Measurements from ENCODE around the gene ZNF835. TPM values are rescaled to one million over a fixed set of nuclear protein-coding genes. Genes with fewer than 3 reads are reported as not detected.

The ZNF835 gene
- total RNA-seq, 1 experiment from 2014 or later = not detected

DNA sequence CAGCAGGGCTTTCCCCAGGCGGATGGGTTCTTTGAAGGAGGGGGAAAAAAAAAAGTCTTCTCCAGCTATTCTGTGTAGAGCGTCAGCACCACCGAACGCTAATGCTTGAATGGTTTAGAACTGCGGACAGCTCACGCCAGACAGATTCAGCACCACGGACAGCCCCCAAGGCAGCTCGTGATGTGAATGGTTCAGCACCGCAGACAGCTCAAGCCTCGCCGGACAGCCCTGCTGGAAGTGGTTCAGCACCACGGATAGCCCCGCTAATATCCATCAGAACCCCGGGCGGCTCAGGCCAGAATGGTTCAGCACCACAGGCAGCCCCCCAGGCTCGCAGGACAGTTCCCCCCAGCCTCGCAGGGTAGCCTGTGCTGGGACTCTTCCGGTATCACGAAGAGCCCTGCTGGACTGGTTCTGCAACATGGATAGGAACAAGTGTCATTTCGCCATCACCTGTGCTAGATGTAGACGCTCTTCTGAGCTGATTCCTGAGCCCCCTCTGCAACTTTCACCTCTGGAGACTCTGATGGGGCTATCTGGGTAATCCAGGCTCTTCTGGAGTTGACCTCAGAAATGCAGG lies 33.5 kb downstream of the ZNF835 start:
- peaks cover 7% of the 10 kb centered on the region for H3K36me3 Mint-ChIP-seq (ENCODE audit: insufficient read depth, unreplicated experiment)
- no peak overlapping the region for H3K27ac Mint-ChIP-seq (ENCODE audit: low read depth, unreplicated experiment)
- H3K4me1 Mint-ChIP-seq (ENCODE audit: insufficient read depth, unreplicated experiment) = no peaks in the 10 kb centered on the region
- ChIA-PET POLR2A (no interaction called here), CTCF (interaction anchor here (0.8 kb wide), 1 partner anchor 271 kb away, joined by 5 read pairs; no protein-coding TSS in a partner anchor)
- BruUV-seq (replicated peaks) = no TSS peak
- TF ChIP-seq, protein P1, sequence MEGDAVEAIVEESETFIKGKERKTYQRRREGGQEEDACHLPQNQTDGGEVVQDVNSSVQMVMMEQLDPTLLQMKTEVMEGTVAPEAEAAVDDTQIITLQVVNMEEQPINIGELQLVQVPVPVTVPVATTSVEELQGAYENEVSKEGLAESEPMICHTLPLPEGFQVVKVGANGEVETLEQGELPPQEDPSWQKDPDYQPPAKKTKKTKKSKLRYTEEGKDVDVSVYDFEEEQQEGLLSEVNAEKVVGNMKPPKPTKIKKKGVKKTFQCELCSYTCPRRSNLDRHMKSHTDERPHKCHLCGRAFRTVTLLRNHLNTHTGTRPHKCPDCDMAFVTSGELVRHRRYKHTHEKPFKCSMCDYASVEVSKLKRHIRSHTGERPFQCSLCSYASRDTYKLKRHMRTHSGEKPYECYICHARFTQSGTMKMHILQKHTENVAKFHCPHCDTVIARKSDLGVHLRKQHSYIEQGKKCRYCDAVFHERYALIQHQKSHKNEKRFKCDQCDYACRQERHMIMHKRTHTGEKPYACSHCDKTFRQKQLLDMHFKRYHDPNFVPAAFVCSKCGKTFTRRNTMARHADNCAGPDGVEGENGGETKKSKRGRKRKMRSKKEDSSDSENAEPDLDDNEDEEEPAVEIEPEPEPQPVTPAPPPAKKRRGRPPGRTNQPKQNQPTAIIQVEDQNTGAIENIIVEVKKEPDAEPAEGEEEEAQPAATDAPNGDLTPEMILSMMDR (IDR thresholded peaks at IDR 0.05; ENCODE audit: unreplicated experiment) = no peak
- H3K27me3 Mint-ChIP-seq (ENCODE audit: insufficient read depth, unreplicated experiment) = no peaks in the 10 kb centered on the region
- H3K9me3 Mint-ChIP-seq (ENCODE audit: unreplicated experiment) = peaks cover 44% of the 10 kb centered on the region
- peak; percentile 55 for DNase-seq (ENCODE audit: unreplicated experiment)
- intact Hi-C loops (cut with micrococcal nuclease) = no loop called here
- H3K4me3 Mint-ChIP-seq (ENCODE audit: unreplicated experiment) = no peak overlapping the region

GRCh38 chr19:56633021-56633420 lies 38.5 kb downstream of the ZNF835 start:
- Mint-ChIP-seq H3K27me3 (ENCODE audit: insufficient read depth, unreplicated experiment) (no peaks in the 10 kb centered on the region), H3K36me3 (ENCODE audit: insufficient read depth, unreplicated experiment) (no peaks in the 10 kb centered on the region), H3K4me3 (ENCODE audit: unreplicated experiment) (no peak overlapping the region), H3K4me1 (ENCODE audit: insufficient read depth, unreplicated experiment) (no peaks in the 10 kb centered on the region), H3K27ac (ENCODE audit: low read depth, unreplicated experiment) (no peak overlapping the region), H3K9me3 (ENCODE audit: unreplicated experiment) (peaks cover 41% of the 10 kb centered on the region)
- no peak for DNase-seq (ENCODE audit: unreplicated experiment)
- TF ChIP-seq, protein P1 (IDR thresholded peaks at IDR 0.05; ENCODE audit: unreplicated experiment) = no peak
- intact Hi-C loops (cut with micrococcal nuclease) = no loop called here
- no TSS peak for BruUV-seq (replicated peaks)
- CTCF ChIA-PET = no interaction called here
- POLR2A ChIA-PET = no interaction called here

DNA sequence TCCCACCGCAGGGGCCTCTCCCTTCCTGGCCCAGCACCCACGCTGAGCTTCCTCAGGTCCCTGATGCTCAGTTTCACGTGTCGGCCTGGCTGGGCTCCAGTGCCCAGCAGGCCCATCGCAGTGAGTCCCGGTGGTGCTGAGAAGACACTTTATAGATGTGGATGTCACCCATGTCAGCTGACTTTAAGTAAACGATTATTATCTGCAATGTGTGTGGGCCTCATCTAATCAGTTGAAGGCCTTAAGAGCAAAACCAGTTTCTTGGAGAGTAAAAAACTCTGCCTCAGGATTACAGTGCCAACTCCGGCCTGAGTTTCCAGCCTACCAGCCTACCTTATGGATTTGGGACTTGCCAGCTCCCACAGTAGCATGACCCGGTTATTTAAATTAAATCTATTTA lies 45.8 kb downstream of the ZNF835 start:
- POLR2A ChIA-PET = no interaction called here
- peaks cover 19% of the 10 kb centered on the region for H3K36me3 Mint-ChIP-seq (ENCODE audit: insufficient read depth, unreplicated experiment)
- no peak overlapping the region for H3K27ac Mint-ChIP-seq (ENCODE audit: low read depth, unreplicated experiment)
- H3K27me3 Mint-ChIP-seq (ENCODE audit: insufficient read depth, unreplicated experiment) = no peaks in the 10 kb centered on the region
- no peak for DNase-seq (ENCODE audit: unreplicated experiment)
- intact Hi-C loops (cut with micrococcal nuclease) = no loop called here
- BruUV-seq (replicated peaks) = no TSS peak
- TF ChIP-seq, protein P1 (IDR thresholded peaks at IDR 0.05; ENCODE audit: unreplicated experiment) = no peak
- CTCF ChIA-PET = interaction anchor here (0.6 to 0.7 kb wide), 2 partner anchors 11 to 232 kb away, joined by 3 read pairs; no protein-coding TSS in a partner anchor
- no peak overlapping the region for H3K4me3 Mint-ChIP-seq (ENCODE audit: unreplicated experiment)
- H3K9me3 Mint-ChIP-seq (ENCODE audit: unreplicated experiment) = peaks cover 13% of the 10 kb centered on the region
- no peaks in the 10 kb centered on the region for H3K4me1 Mint-ChIP-seq (ENCODE audit: insufficient read depth, unreplicated experiment)

GRCh38 chr19:56623006-56623405 lies 48.6 kb downstream of the ZNF835 start:
- no TSS peak for BruUV-seq (replicated peaks)
- Mint-ChIP-seq H3K27ac (ENCODE audit: low read depth, unreplicated experiment) (no peak overlapping the region), H3K27me3 (ENCODE audit: insufficient read depth, unreplicated experiment) (no peaks in the 10 kb centered on the region), H3K4me1 (ENCODE audit: insufficient read depth, unreplicated experiment) (no peaks in the 10 kb centered on the region), H3K36me3 (ENCODE audit: insufficient read depth, unreplicated experiment) (peaks cover 19% of the 10 kb centered on the region), H3K4me3 (ENCODE audit: unreplicated experiment) (no peak overlapping the region), H3K9me3 (ENCODE audit: unreplicated experiment) (peaks cover 20% of the 10 kb centered on the region)
- TF ChIP-seq, protein P1 (IDR thresholded peaks at IDR 0.05; ENCODE audit: unreplicated experiment) = no peak
- intact Hi-C loops (cut with micrococcal nuclease) = no loop called here
- no peak for DNase-seq (ENCODE audit: unreplicated experiment)
- CTCF ChIA-PET = no interaction called here
- POLR2A ChIA-PET = no interaction called here
